Activated T-cell treated with anti-CD3 and anti-CD28 coated beads, Interleukin-2, amount 50 U/mL, for 72 hours (primary cell): ENCODE measurements around the gene TPMT. TPM values are rescaled to one million over a fixed set of nuclear protein-coding genes. Genes with fewer than 3 reads are reported as not detected.

Experiments used
- ATAC-seq, 2 donors: fragments of 150-1000 bp; cut with Tn5 transposase; replicated peaks in 1 of 2; 2 replicates each; pipeline ENCODE4 v1.10.0; 2021; ENCODE audit warnings: moderate library complexity in 2 of 2, mild to moderate bottlenecking in 1 of 2
- DNase-seq, 2 donors: peaks; one replicate each; pipeline ENCODE4 v3.0.0; 2021 to 2022; ENCODE audit warnings: mixed read lengths in 1 of 2
- H3K27ac Mint-ChIP-seq: one replicate; pipeline ENCODE4 v1.8.0; 2022; ENCODE audit warnings: mild to moderate bottlenecking, moderate library complexity, mixed read lengths
- H3K27me3 Mint-ChIP-seq: one replicate; pipeline ENCODE4 v1.8.0; 2022; ENCODE audit warnings: low read depth, mixed read lengths
- H3K36me3 Mint-ChIP-seq, 2 donors: one replicate each; pipeline ENCODE4 v1.8.0; 2022; ENCODE audit warnings: mixed read lengths in 2 of 2, mild to moderate bottlenecking in 1 of 2; ENCODE audit not compliant: insufficient read depth in 2 of 2
- H3K4me1 Mint-ChIP-seq: one replicate; pipeline ENCODE4 v1.8.0; 2022; ENCODE audit warnings: low read depth, mixed read lengths
- H3K4me3 Mint-ChIP-seq, 2 donors: one replicate each; pipeline ENCODE4 v1.8.0; 2022; ENCODE audit warnings: mild to moderate bottlenecking in 2 of 2, mixed read lengths in 2 of 2, moderate library complexity in 2 of 2
- H3K9me3 Mint-ChIP-seq, 2 donors: one replicate each; pipeline ENCODE4 v1.8.0; 2022; ENCODE audit warnings: mixed read lengths in 2 of 2
- total RNA-seq, 2 donors: library from RNA; stranded (reverse); gene quantifications; one replicate each; pipeline ENCODE4 v1.2.3, GENCODE V29; 2022

Gene TPMT
- total RNA-seq, 2 donors from 2014 or later: 6.7 to 8.2 TPM

- DNase-seq (peak; percentile 84 to 86), ATAC-seq (peak; percentile 99)
- Mint-ChIP-seq H3K36me3 (peaks cover 0 to 2% of the 10 kb centered on the region in 2 donors), H3K4me3 (peak within 1 kb of the TSS; percentile 64 to 81), H3K27me3 (peaks cover 64% of the 10 kb centered on the region), H3K9me3 (no peaks in the 10 kb centered on the region), H3K27ac (no peak within 1 kb of the TSS), H3K4me1 (peaks cover 9% of the 10 kb centered on the region)
These were observed 32.5 kb downstream of the TPMT start, which contains the start of gene NHLRC1 for GRCh38 chr6:18122128-18123093. Gene NHLRC1 (minus strand): TSS chr6:18122677. CDS start chr6:18122606, 71 bp downstream.

GRCh38 chr6:18121580-18122127 is 33.2 kb downstream of the TPMT start:
- peaks cover 70% of the 10 kb centered on the region for H3K27me3 Mint-ChIP-seq
- H3K36me3 Mint-ChIP-seq: peaks cover 0 to 2% of the 10 kb centered on the region in 2 donors
- ATAC-seq (no peak), DNase-seq (peak in 1 of 2 donors; percentile 12)
- H3K4me3 Mint-ChIP-seq: peak overlapping the region; percentile 55 to 81
- H3K27ac Mint-ChIP-seq: no peak overlapping the region
- H3K4me1 Mint-ChIP-seq: peaks cover 13% of the 10 kb centered on the region
- H3K9me3 Mint-ChIP-seq: no peaks in the 10 kb centered on the region

- peaks cover 64% of the 10 kb centered on the region for H3K27me3 Mint-ChIP-seq
- peaks cover 0 to 2% of the 10 kb centered on the region in 2 donors for H3K9me3 Mint-ChIP-seq
- peaks cover 33% of the 10 kb centered on the region for H3K4me1 Mint-ChIP-seq
- ATAC-seq (no peak), DNase-seq (no peak)
- no peak overlapping the region for H3K27ac Mint-ChIP-seq
- no peak overlapping the region for H3K4me3 Mint-ChIP-seq
- peaks cover 0 to 2% of the 10 kb centered on the region in 2 donors for H3K36me3 Mint-ChIP-seq
These were observed 35.6 kb downstream of the TPMT start for GRCh38 chr6:18119236-18119635.

- Mint-ChIP-seq H3K36me3 (peaks cover 0 to 2% of the 10 kb centered on the region in 2 donors), H3K27ac (no peak overlapping the region), H3K4me3 (no peak overlapping the region), H3K9me3 (peaks cover 0 to 3% of the 10 kb centered on the region in 2 donors), H3K27me3 (peaks cover 72% of the 10 kb centered on the region), H3K4me1 (peaks cover 34% of the 10 kb centered on the region)
- ATAC-seq: no peak
- no peak for DNase-seq
These were observed 36.5 kb downstream of the TPMT start for GRCh38 chr6:18118330-18118729.

GRCh38 chr6:18117136-18117535 is 37.7 kb downstream of the TPMT start:
- Mint-ChIP-seq H3K36me3 (peaks cover 0 to 2% of the 10 kb centered on the region in 2 donors), H3K9me3 (peaks cover 0 to 3% of the 10 kb centered on the region in 2 donors), H3K4me1 (peaks cover 25% of the 10 kb centered on the region), H3K27ac (no peak overlapping the region), H3K27me3 (peaks cover 74% of the 10 kb centered on the region), H3K4me3 (no peak overlapping the region)
- DNase-seq: no peak
- no peak for ATAC-seq

GRCh38 chr6:18115356-18115755 is 39.5 kb downstream of the TPMT start:
- peaks cover 72% of the 10 kb centered on the region for H3K27me3 Mint-ChIP-seq
- peak; percentile 40 to 54 for DNase-seq
- peaks cover 0 to 3% of the 10 kb centered on the region in 2 donors for H3K9me3 Mint-ChIP-seq
- H3K4me3 Mint-ChIP-seq: peak overlapping the region in 1 of 2 donors; percentile 47
- peak; percentile 86 to 89 for ATAC-seq
- H3K36me3 Mint-ChIP-seq: peaks cover 0 to 2% of the 10 kb centered on the region in 2 donors
- peaks cover 25% of the 10 kb centered on the region for H3K4me1 Mint-ChIP-seq
- H3K27ac Mint-ChIP-seq: peak overlapping the region; percentile 85

- peaks cover 73% of the 10 kb centered on the region for H3K27me3 Mint-ChIP-seq
- ATAC-seq (no peak), DNase-seq (no peak)
- H3K9me3 Mint-ChIP-seq: peaks cover 6 to 12% of the 10 kb centered on the region in 2 donors
- peaks cover 11% of the 10 kb centered on the region for H3K4me1 Mint-ChIP-seq
- H3K4me3 Mint-ChIP-seq: no peak overlapping the region
- no peak overlapping the region for H3K27ac Mint-ChIP-seq
- H3K36me3 Mint-ChIP-seq: peaks cover 7 to 14% of the 10 kb centered on the region in 2 donors
These were observed 44.7 kb downstream of the TPMT start for GRCh38 chr6:18110162-18110561.

- Mint-ChIP-seq H3K36me3 (peaks cover 7 to 14% of the 10 kb centered on the region in 2 donors), H3K4me3 (no peak overlapping the region), H3K4me1 (no peaks in the 10 kb centered on the region), H3K27ac (no peak overlapping the region), H3K9me3 (peaks cover 6 to 9% of the 10 kb centered on the region in 2 donors), H3K27me3 (peaks cover 72% of the 10 kb centered on the region)
- ATAC-seq (no peak), DNase-seq (no peak)
These were observed 47.8 kb downstream of the TPMT start for GRCh38 chr6:18107061-18107460.

- ATAC-seq (no peak), DNase-seq (no peak)
- Mint-ChIP-seq H3K27ac (no peak overlapping the region), H3K27me3 (peaks cover 70% of the 10 kb centered on the region), H3K4me1 (no peaks in the 10 kb centered on the region), H3K36me3 (peaks cover 6 to 14% of the 10 kb centered on the region in 2 donors), H3K9me3 (peaks cover 6 to 7% of the 10 kb centered on the region in 2 donors), H3K4me3 (no peak overlapping the region)
These were observed 51.9 kb downstream of the TPMT start for GRCh38 chr6:18102783-18103509.

GRCh38 chr6:18101873-18102272 is 53.0 kb downstream of the TPMT start:
- Mint-ChIP-seq H3K27me3 (peaks cover 74% of the 10 kb centered on the region), H3K9me3 (peaks cover 2 to 6% of the 10 kb centered on the region in 2 donors), H3K4me3 (no peak overlapping the region), H3K36me3 (peaks cover 4 to 10% of the 10 kb centered on the region in 2 donors), H3K4me1 (no peaks in the 10 kb centered on the region), H3K27ac (no peak overlapping the region)
- ATAC-seq (no peak), DNase-seq (no peak)

GRCh38 chr6:18101271-18101670 is 53.6 kb downstream of the TPMT start:
- DNase-seq (no peak), ATAC-seq (no peak)
- Mint-ChIP-seq H3K36me3 (peaks cover 4 to 6% of the 10 kb centered on the region in 2 donors), H3K4me1 (no peaks in the 10 kb centered on the region), H3K27ac (no peak overlapping the region), H3K9me3 (peaks cover 2 to 5% of the 10 kb centered on the region in 2 donors), H3K4me3 (no peak overlapping the region), H3K27me3 (peaks cover 74% of the 10 kb centered on the region)

- Mint-ChIP-seq H3K27me3 (peaks cover 72% of the 10 kb centered on the region), H3K9me3 (no peaks in the 10 kb centered on the region), H3K36me3 (no peaks in the 10 kb centered on the region), H3K27ac (no peak overlapping the region), H3K4me1 (no peaks in the 10 kb centered on the region), H3K4me3 (no peak overlapping the region)
- ATAC-seq (no peak), DNase-seq (no peak)
These were observed 54.6 kb downstream of the TPMT start for GRCh38 chr6:18100296-18100695.
